Muscle of leg (tissue), 11 donors: Measurements from ENCODE around the gene CDK5RAP3. TPM values are rescaled to one million over a fixed set of nuclear protein-coding genes. Genes with fewer than 3 reads are reported as not detected.
"Not testable (repeated sequence)": the region's sequence is repeated elsewhere in the genome, so short reads cannot be mapped to it uniquely, and the experiment has no call there.

Experiments used
- DNase-seq: peaks from one replicate; pipeline ENCODE4 v3.0.0; 2013
- H3K27ac ChIP-seq: one replicate; pipeline ENCODE4 v1.5.1; 2013; ENCODE audit warnings: mild to moderate bottlenecking, low read length, control low read depth
- H3K27me3 ChIP-seq: one replicate; pipeline ENCODE4 v1.6.1; 2013; ENCODE audit warnings: low read length; ENCODE audit not compliant: control insufficient read depth, insufficient read depth
- H3K36me3 ChIP-seq: one replicate; pipeline ENCODE4 v1.6.1; 2013; ENCODE audit warnings: low read length; ENCODE audit not compliant: control insufficient read depth, insufficient read depth
- H3K4me1 ChIP-seq: one replicate; pipeline ENCODE4 v1.6.1; 2013; ENCODE audit warnings: low read length; ENCODE audit not compliant: control insufficient read depth, insufficient read depth
- H3K4me3 ChIP-seq: one replicate; pipeline ENCODE4 v1.5.1; 2013; ENCODE audit warnings: low read length, control low read depth
- H3K9me3 ChIP-seq: replicated peaks from 2 replicates; pipeline ENCODE4 v1.6.1; 2013; ENCODE audit warnings: low read depth, low read length; ENCODE audit not compliant: control insufficient read depth
- WGBS: methylation state at CpG from one replicate; pipeline ENCODE4 v1.1.5; 2013; ENCODE audit warnings: missing lambda C conversion rate; ENCODE audit not compliant: insufficient coverage; 5-methylcytosine and 5-hydroxymethylcytosine counted together
- polyA plus RNA-seq, 8 donors: library from polyadenylated mRNA; unstranded; fragments of 120-200 nt; gene quantifications; one replicate each; pipeline versions ENCODE4 v1.2.1 to v1.2.3, GENCODE V29; 2013; ENCODE audit warnings: inconsistent platforms in 1 of 8, low replicate concordance in 1 of 8; ENCODE audit not compliant: insufficient read length in 8 of 8, insufficient read depth in 1 of 8
- total RNA-seq: library from RNA; stranded (reverse); fragments of 120-200 nt; gene quantifications from one replicate; pipeline ENCODE4 v1.2.4, GENCODE V29; 2013

Gene CDK5RAP3
- total and polyA plus RNA-seq, 9 donors, result 72.6 to 99.0 (median 84.5) TPM

- Histone ChIP-seq H3K27me3 (peaks cover 10% of the 10 kb centered on the region), H3K4me3 (no peak overlapping the region), H3K36me3 (no peaks in the 10 kb centered on the region), H3K4me1 (peaks cover 30% of the 10 kb centered on the region), H3K9me3 (no peaks in the 10 kb centered on the region), H3K27ac (no peak overlapping the region)
- DNase-seq, result no peak
- WGBS, result 90% methylated on average over 2 of the region's 12 CpGs
These were observed 36.2 kb downstream of the CDK5RAP3 start for GRCh38 chr17:48006936-48007709.

- H3K4me3 ChIP-seq, result no peak overlapping the region
- H3K27ac ChIP-seq, result no peak overlapping the region
- no peaks in the 10 kb centered on the region for H3K9me3 ChIP-seq
- WGBS, result no CpG with 5 or more reads among the region's 3 CpGs
- H3K27me3 ChIP-seq, result peaks cover 19% of the 10 kb centered on the region
- DNase-seq, result no peak
- H3K36me3 ChIP-seq, result no peaks in the 10 kb centered on the region
- peaks cover 25% of the 10 kb centered on the region for H3K4me1 ChIP-seq
These were observed 39.3 kb downstream of the CDK5RAP3 start for GRCh38 chr17:48010193-48010592.

- H3K27ac ChIP-seq, result no peak overlapping the region
- 9% methylated on average over 15 of the region's 23 CpGs for WGBS
- no peak for DNase-seq
- no peaks in the 10 kb centered on the region for H3K36me3 ChIP-seq
- peaks cover 24% of the 10 kb centered on the region for H3K4me1 ChIP-seq
- peaks cover 19% of the 10 kb centered on the region for H3K27me3 ChIP-seq
- H3K9me3 ChIP-seq, result no peaks in the 10 kb centered on the region
- peak overlapping the region; percentile 41 for H3K4me3 ChIP-seq
These were observed 40.7 kb downstream of the CDK5RAP3 start for GRCh38 chr17:48011405-48012150.

DNA sequence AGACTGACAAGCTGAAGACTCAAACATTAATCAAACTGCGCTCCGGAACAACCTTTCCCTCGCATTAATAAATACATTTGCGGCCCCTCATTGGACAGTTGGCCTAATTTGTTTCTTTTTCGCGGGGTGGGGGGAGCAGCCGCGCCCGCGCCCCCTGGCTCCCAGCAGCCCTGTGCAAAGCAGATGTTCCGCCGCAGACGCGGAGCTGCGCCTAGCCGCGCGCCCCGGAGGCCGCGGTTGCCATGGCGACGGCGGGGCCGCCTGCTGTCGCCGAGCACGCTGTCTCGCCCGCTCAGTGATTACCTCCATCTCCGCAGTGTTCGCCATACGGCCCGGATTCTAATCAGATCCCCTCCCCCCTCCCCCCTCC is 41.2 kb downstream of the CDK5RAP3 start:
- DNase-seq, result peak; percentile 68

DNA sequence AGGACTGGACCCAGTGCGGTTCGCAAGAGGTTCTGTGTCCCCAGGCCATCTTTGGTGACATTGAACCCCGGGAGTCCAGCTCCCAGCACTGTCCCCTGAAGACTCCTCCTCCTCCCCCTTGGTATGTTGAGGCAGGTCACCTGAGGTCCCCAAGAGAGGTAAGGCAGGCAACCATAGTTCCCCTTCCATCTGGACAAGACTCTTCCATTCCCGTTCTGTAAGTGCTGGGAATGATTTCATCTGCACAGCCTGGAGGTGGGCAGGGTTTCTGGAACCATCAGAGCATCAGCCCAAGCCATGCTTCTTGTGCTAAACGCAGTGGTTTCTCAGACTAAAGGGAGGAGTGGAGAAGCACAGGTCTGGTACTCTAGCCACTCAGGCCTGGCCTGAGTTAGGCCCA is 41.7 kb downstream of the CDK5RAP3 start:
- WGBS, result no CpG with 5 or more reads among the region's 5 CpGs
- Histone ChIP-seq H3K27me3 (peaks cover 19% of the 10 kb centered on the region), H3K4me3 (no peak overlapping the region), H3K4me1 (peaks cover 24% of the 10 kb centered on the region), H3K36me3 (no peaks in the 10 kb centered on the region), H3K9me3 (no peaks in the 10 kb centered on the region), H3K27ac (no peak overlapping the region)
- no peak for DNase-seq

More for the DNA sequence above, 41.2 kb downstream of the CDK5RAP3 start:
- H3K27me3 ChIP-seq, result peaks cover 19% of the 10 kb centered on the region
- H3K27ac ChIP-seq, result no peak overlapping the region
- H3K9me3 ChIP-seq, result no peaks in the 10 kb centered on the region
- H3K4me3 ChIP-seq, result peak overlapping the region; percentile 41
- no peaks in the 10 kb centered on the region for H3K36me3 ChIP-seq
- H3K4me1 ChIP-seq, result peaks cover 24% of the 10 kb centered on the region
- under 1% methylated on average over 19 of the region's 34 CpGs for WGBS

DNA sequence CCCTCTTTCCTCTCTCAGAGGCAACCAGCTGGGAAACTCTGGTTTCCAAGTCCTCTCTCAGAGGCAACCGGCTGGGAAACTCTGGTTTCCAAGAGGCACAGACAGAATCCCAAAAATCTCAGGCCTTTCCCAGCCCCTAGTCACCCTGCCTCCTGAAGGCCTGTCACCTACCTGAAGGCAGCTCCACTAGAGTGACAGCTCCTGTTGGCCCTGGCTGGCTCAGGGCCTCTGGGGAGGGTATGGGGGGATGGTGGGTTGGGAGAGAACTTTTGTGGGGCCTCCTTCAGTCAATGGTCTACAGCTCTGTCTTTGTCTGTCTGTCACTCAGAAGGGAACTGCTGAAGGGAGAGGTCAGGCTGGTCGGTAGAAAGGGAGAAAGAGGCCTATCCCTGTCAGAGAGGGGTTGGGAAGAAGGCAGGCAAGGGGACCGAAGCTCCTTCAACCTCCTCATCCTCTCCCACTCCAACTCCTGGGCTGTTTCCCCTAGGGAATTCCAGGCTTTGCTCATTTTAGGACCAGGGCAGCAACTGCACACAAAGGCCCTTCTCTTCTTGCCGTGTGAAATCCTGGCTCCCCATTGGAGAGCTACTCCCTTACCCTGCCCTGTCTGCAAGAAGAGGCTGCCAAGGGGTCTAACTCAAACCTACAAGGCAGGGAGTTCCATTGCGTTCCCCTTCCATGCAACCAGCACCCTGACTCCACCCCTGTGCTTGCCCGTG is 43.1 kb downstream of the CDK5RAP3 start:
- no peak overlapping the region for H3K4me3 ChIP-seq
- no peak overlapping the region for H3K27ac ChIP-seq
- no peaks in the 10 kb centered on the region for H3K9me3 ChIP-seq
- DNase-seq, result no peak
- 40% methylated on average over 4 of the region's 6 CpGs for WGBS
- H3K36me3 ChIP-seq, result no peaks in the 10 kb centered on the region
- peaks cover 24% of the 10 kb centered on the region for H3K4me1 ChIP-seq
- peaks cover 19% of the 10 kb centered on the region for H3K27me3 ChIP-seq

DNA sequence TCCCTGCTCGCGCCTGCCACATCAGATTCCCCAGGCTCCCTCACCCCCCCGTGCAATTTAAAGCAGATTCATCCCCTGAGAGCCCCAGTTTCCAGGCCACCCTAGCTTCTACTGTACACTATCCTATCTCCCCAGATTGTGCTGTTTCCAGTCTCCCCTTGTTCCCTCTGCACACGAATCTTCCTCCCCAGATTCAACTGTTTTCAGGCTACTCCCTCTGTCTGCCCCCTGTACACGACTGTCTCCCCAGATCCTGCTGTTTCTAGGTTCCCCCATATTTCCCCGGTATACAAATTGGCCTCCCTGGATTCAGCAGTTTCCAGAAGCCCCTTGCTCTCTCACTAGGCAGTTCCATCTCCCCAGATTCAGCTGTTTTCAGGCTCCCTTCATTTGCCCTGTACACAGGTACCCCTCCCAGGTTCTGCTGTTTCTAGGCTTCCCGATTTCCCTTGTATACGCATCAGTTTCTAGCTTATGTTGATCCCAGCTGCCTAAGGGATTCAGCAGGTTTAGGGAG is 43.7 kb downstream of the CDK5RAP3 start:
- no peak for DNase-seq
- WGBS, result 21% methylated on average over 6 of the region's 8 CpGs
- H3K27ac ChIP-seq, result no peak overlapping the region
- H3K36me3 ChIP-seq, result no peaks in the 10 kb centered on the region
- H3K4me3 ChIP-seq, result no peak overlapping the region
- H3K27me3 ChIP-seq, result peaks cover 23% of the 10 kb centered on the region
- H3K9me3 ChIP-seq, result no peaks in the 10 kb centered on the region
- peaks cover 24% of the 10 kb centered on the region for H3K4me1 ChIP-seq

DNA sequence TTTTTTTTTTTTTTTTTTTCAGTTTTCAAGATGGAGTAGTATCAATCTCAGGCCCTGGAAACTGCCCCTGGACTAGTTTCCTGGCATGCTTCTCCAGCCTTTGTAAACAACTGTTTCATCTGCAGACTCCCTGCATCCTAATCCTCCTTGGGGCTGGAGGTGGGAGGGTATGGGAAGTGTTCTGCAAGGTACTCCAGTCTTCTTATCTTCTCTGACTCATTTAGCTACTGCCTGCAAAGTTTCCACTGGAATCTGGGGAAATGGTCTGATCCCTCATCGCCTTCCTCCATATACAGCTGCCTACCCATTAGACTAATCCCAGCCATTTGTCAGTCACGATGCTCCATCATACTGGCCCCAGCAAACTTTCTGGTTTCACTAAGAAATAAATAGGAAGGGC is 45.2 kb downstream of the CDK5RAP3 start:
- no peak overlapping the region for H3K4me3 ChIP-seq
- DNase-seq, result no peak
- H3K4me1 ChIP-seq, result peaks cover 24% of the 10 kb centered on the region
- H3K27ac ChIP-seq, result no peak overlapping the region
- H3K27me3 ChIP-seq, result peaks cover 24% of the 10 kb centered on the region
- WGBS, result 40% methylated on average over 2 of the region's 2 CpGs
- no peaks in the 10 kb centered on the region for H3K36me3 ChIP-seq
- H3K9me3 ChIP-seq, result no peaks in the 10 kb centered on the region

DNA sequence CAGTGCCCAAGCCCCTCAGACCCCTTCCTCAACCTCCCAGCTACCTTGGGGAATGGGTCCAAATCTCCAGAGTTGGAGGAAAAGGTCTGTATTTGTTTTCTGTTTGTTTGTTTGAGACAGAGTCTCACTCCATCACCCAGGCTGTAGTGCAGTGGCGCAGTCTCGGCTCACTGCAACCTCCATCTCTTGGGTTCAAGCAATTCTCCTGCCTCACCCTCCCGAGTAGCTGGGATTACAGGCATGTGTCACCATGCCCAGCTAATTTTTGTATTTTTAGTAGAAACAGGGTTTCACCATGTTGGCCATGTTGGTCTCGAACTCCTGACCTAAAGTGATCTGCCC is 46.9 kb downstream of the CDK5RAP3 start:
- WGBS, result 100% methylated on average over 2 of the region's 4 CpGs
- Histone ChIP-seq H3K4me1 (peaks cover 11% of the 10 kb centered on the region), H3K27me3 (peaks cover 21% of the 10 kb centered on the region)
- DNase-seq, H3K4me3 ChIP-seq, H3K27ac ChIP-seq, H3K36me3 ChIP-seq, H3K9me3 ChIP-seq: not testable (repeated sequence)

- Histone ChIP-seq H3K27me3 (peaks cover 34% of the 10 kb centered on the region), H3K4me1 (peaks cover 36% of the 10 kb centered on the region), H3K9me3 (no peaks in the 10 kb centered on the region), H3K27ac (no peak overlapping the region), H3K4me3 (no peak overlapping the region), H3K36me3 (no peaks in the 10 kb centered on the region)
- WGBS, result 81% methylated on average over 3 of the region's 5 CpGs
- no peak for DNase-seq
These were observed 51.0 kb downstream of the CDK5RAP3 start for GRCh38 chr17:48021934-48022333.
